ENCODE measurements around the gene MUC5B. TPM values are rescaled to one million over a fixed set of nuclear protein-coding genes. Genes with fewer than 3 reads are reported as not detected.

Gene MUC5B
- total RNA-seq, 1 donor from 2014 or later = not detected

GRCh38 chr11:1293619-1294015 is 70.8 kb downstream of the MUC5B start:
- Mint-ChIP-seq H3K4me3 (ENCODE audit: unreplicated experiment) (no peak overlapping the region), H3K27ac (ENCODE audit: unreplicated experiment) (no peak overlapping the region), H3K27me3 (ENCODE audit: unreplicated experiment) (peaks cover 4% of the 10 kb centered on the region), H3K36me3 (ENCODE audit: unreplicated experiment) (no peaks in the 10 kb centered on the region), H3K4me1 (ENCODE audit: low read depth, unreplicated experiment) (peaks cover 10% of the 10 kb centered on the region), H3K9me3 (ENCODE audit: unreplicated experiment) (peaks cover 1% of the 10 kb centered on the region)
- TF ChIP-seq, protein P1, sequence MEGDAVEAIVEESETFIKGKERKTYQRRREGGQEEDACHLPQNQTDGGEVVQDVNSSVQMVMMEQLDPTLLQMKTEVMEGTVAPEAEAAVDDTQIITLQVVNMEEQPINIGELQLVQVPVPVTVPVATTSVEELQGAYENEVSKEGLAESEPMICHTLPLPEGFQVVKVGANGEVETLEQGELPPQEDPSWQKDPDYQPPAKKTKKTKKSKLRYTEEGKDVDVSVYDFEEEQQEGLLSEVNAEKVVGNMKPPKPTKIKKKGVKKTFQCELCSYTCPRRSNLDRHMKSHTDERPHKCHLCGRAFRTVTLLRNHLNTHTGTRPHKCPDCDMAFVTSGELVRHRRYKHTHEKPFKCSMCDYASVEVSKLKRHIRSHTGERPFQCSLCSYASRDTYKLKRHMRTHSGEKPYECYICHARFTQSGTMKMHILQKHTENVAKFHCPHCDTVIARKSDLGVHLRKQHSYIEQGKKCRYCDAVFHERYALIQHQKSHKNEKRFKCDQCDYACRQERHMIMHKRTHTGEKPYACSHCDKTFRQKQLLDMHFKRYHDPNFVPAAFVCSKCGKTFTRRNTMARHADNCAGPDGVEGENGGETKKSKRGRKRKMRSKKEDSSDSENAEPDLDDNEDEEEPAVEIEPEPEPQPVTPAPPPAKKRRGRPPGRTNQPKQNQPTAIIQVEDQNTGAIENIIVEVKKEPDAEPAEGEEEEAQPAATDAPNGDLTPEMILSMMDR (IDR thresholded peaks at IDR 0.05; ENCODE audit: partially characterized antibody, unreplicated experiment) = no peak
- DNase-seq = peak; percentile 32

DNA sequence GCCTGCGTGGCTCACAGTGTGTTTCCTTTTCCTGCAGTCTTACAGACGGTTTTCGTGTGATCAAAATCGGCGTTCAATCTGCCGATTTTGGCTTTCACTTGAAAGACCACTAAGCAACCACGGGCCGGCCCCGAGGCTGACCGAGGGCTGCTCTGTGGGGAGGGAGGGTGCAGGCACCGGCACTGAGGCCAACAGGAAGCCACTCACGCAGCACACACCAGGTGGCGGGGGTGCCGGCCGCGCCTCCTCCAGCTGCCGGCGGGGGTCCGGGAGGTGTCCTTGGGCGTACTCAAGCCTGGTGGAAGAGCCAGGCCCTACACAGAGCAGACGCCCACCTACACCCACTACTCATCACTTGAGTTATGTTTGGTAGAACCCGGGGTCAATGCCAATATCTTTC is 72.2 kb downstream of the MUC5B start:
- DNase-seq = peak; percentile 10
- H3K27ac Mint-ChIP-seq (ENCODE audit: unreplicated experiment) = no peak overlapping the region

GRCh38 chr11:1295591-1295990 is 72.7 kb downstream of the MUC5B start:
- Mint-ChIP-seq H3K36me3 (ENCODE audit: unreplicated experiment) (no peaks in the 10 kb centered on the region), H3K4me3 (ENCODE audit: unreplicated experiment) (no peak overlapping the region), H3K9me3 (ENCODE audit: unreplicated experiment) (peaks cover 1% of the 10 kb centered on the region), H3K27me3 (ENCODE audit: unreplicated experiment) (peaks cover 4% of the 10 kb centered on the region), H3K4me1 (ENCODE audit: low read depth, unreplicated experiment) (peaks cover 22% of the 10 kb centered on the region), H3K27ac (ENCODE audit: unreplicated experiment) (no peak overlapping the region)
- TF ChIP-seq, protein P1 (IDR thresholded peaks at IDR 0.05; ENCODE audit: partially characterized antibody, unreplicated experiment) = no peak
- DNase-seq = no peak

More for the DNA sequence above, 72.2 kb downstream of the MUC5B start:
- H3K27me3 Mint-ChIP-seq (ENCODE audit: unreplicated experiment) = peaks cover 4% of the 10 kb centered on the region
- peaks cover 22% of the 10 kb centered on the region for H3K4me1 Mint-ChIP-seq (ENCODE audit: low read depth, unreplicated experiment)
- H3K9me3 Mint-ChIP-seq (ENCODE audit: unreplicated experiment) = peaks cover 1% of the 10 kb centered on the region
- H3K4me3 Mint-ChIP-seq (ENCODE audit: unreplicated experiment) = no peak overlapping the region
- TF ChIP-seq, protein P1 (IDR thresholded peaks at IDR 0.05; ENCODE audit: partially characterized antibody, unreplicated experiment) = no peak
- no peaks in the 10 kb centered on the region for H3K36me3 Mint-ChIP-seq (ENCODE audit: unreplicated experiment)

DNA sequence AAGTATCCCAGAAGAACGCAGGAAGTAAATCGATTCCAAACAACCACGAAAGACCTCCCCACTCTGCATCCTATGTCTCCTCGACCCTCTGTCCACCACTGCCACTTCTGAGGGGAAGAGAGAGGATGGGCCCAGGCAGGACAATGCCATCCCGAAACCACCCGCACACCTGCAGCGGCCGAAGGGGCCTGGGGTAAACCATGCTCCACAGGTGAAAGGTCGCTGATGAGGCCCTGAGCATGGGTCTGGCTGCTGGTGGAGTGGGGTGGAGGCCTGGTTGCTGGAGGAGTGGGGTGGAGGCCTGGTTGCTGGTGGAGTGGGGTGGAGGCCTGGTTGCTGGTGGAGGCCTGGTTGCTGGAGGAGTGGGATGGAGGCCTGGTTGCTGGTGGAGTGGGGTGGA is 73.4 kb downstream of the MUC5B start:
- Mint-ChIP-seq H3K27ac (ENCODE audit: unreplicated experiment) (no peak overlapping the region), H3K36me3 (ENCODE audit: unreplicated experiment) (no peaks in the 10 kb centered on the region), H3K4me3 (ENCODE audit: unreplicated experiment) (no peak overlapping the region), H3K9me3 (ENCODE audit: unreplicated experiment) (peaks cover 1% of the 10 kb centered on the region), H3K27me3 (ENCODE audit: unreplicated experiment) (peaks cover 4% of the 10 kb centered on the region), H3K4me1 (ENCODE audit: low read depth, unreplicated experiment) (peaks cover 22% of the 10 kb centered on the region)
- DNase-seq = no peak
- TF ChIP-seq, protein P1 (IDR thresholded peaks at IDR 0.05; ENCODE audit: partially characterized antibody, unreplicated experiment) = no peak

DNA sequence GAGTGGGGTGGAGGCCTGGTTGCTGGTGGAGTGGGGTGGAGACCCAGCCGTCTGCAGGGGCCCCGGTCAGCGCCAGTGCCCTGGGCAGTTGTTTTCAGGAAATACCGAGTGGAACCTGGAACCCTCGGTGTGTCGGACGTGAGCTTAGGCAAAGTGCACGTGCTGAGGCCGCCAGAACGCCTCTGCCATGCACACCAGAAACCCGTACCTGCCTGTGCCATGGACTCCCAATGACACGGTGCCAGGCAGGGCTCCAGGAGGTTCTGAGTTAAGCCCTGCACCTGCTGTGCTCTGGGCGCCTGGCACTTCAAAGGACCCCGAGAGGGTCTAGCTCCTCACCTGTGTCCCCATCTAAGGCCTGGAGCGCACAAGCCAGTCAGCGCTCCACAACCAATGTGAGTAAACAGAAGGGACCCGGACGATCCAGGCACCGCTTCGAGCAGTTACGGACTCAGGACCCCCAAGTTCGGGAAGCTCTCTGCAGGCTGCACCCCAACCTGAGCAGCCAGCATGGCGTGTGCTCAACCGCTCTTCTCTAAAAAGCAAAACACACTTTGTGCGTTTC is 74.2 kb downstream of the MUC5B start:
- Mint-ChIP-seq H3K27ac (ENCODE audit: unreplicated experiment) (no peak overlapping the region), H3K4me1 (ENCODE audit: low read depth, unreplicated experiment) (peaks cover 22% of the 10 kb centered on the region), H3K36me3 (ENCODE audit: unreplicated experiment) (no peaks in the 10 kb centered on the region), H3K9me3 (ENCODE audit: unreplicated experiment) (peaks cover 1% of the 10 kb centered on the region), H3K27me3 (ENCODE audit: unreplicated experiment) (peaks cover 4% of the 10 kb centered on the region), H3K4me3 (ENCODE audit: unreplicated experiment) (no peak overlapping the region)
- DNase-seq = no peak
- TF ChIP-seq, protein P1 (IDR thresholded peaks at IDR 0.05; ENCODE audit: partially characterized antibody, unreplicated experiment) = no peak
